SW 1271 (cell line): ENCODE data around the gene CDC34.
A peak's percentile ranks its signal among the peaks of the same experiment; 100 is the strongest.

Source experiments
- DNase-seq, 2 experiments: peaks; one replicate each; lab custom pipeline; 2025; lab: John Stamatoyannopoulos, UW

CDC34 gene

GRCh38 chr19:531753-532560 is at the start of gene CDC34:
CDC34 (plus strand) TSS chr19:531760; CDS start chr19:531932, 172 bp downstream.
- DNase-seq, result no peak

GRCh38 chr19:482186-483041 is 49.1 kb upstream of the CDC34 start:
- no peak for DNase-seq

GRCh38 chr19:483332-484072 is 48.1 kb upstream of the CDC34 start:
- DNase-seq, result no peak

GRCh38 chr19:484494-484893 is 47.1 kb upstream of the CDC34 start:
- DNase-seq, result no peak

GRCh38 chr19:485077-485476 is 46.5 kb upstream of the CDC34 start:
- no peak for DNase-seq

GRCh38 chr19:485583-486236 is 45.9 kb upstream of the CDC34 start:
- no peak for DNase-seq

- DNase-seq, result peak; percentile 55 to 88
Measured at GRCh38 chr19:488505-489417, 42.8 kb upstream of the CDC34 start.

GRCh38 chr19:489418-490196 is 42.0 kb upstream of the CDC34 start:
- DNase-seq, result no peak

GRCh38 chr19:491146-491741 is 40.3 kb upstream of the CDC34 start:
- no peak for DNase-seq

GRCh38 chr19:492091-492531 is 39.4 kb upstream of the CDC34 start:
- no peak for DNase-seq

GRCh38 chr19:493391-494170 is 38.0 kb upstream of the CDC34 start:
- no peak for DNase-seq

GRCh38 chr19:494171-495080 is 37.1 kb upstream of the CDC34 start:
- no peak for DNase-seq

GRCh38 chr19:495081-495401 is 36.5 kb upstream of the CDC34 start:
- DNase-seq, result no peak

GRCh38 chr19:495402-496111 is 36.0 kb upstream of the CDC34 start:
- no peak for DNase-seq

GRCh38 chr19:496112-496665 is 35.4 kb upstream of the CDC34 start, which contains the start of gene MADCAM1:
MADCAM1 (plus strand) TSS chr19:496486; CDS start chr19:496500, 14 bp downstream.
- DNase-seq, result no peak

GRCh38 chr19:496986-497385 is 34.6 kb upstream of the CDC34 start:
- no peak for DNase-seq

- DNase-seq, result no peak
Measured at GRCh38 chr19:497491-497868, 34.1 kb upstream of the CDC34 start.
